ENCODE measurements around the gene SIN3A. TPM values are rescaled to one million over a fixed set of nuclear protein-coding genes. Genes with fewer than 3 reads are reported as not detected.

The SIN3A gene
- total and polyA plus RNA-seq, 2 experiments from 2014 or later: 24.3 to 73.0 TPM

GRCh38 chr15:75364881-75365280, 86.6 kb downstream of the SIN3A start (continued):
- TF ChIP-seq, protein P1, sequence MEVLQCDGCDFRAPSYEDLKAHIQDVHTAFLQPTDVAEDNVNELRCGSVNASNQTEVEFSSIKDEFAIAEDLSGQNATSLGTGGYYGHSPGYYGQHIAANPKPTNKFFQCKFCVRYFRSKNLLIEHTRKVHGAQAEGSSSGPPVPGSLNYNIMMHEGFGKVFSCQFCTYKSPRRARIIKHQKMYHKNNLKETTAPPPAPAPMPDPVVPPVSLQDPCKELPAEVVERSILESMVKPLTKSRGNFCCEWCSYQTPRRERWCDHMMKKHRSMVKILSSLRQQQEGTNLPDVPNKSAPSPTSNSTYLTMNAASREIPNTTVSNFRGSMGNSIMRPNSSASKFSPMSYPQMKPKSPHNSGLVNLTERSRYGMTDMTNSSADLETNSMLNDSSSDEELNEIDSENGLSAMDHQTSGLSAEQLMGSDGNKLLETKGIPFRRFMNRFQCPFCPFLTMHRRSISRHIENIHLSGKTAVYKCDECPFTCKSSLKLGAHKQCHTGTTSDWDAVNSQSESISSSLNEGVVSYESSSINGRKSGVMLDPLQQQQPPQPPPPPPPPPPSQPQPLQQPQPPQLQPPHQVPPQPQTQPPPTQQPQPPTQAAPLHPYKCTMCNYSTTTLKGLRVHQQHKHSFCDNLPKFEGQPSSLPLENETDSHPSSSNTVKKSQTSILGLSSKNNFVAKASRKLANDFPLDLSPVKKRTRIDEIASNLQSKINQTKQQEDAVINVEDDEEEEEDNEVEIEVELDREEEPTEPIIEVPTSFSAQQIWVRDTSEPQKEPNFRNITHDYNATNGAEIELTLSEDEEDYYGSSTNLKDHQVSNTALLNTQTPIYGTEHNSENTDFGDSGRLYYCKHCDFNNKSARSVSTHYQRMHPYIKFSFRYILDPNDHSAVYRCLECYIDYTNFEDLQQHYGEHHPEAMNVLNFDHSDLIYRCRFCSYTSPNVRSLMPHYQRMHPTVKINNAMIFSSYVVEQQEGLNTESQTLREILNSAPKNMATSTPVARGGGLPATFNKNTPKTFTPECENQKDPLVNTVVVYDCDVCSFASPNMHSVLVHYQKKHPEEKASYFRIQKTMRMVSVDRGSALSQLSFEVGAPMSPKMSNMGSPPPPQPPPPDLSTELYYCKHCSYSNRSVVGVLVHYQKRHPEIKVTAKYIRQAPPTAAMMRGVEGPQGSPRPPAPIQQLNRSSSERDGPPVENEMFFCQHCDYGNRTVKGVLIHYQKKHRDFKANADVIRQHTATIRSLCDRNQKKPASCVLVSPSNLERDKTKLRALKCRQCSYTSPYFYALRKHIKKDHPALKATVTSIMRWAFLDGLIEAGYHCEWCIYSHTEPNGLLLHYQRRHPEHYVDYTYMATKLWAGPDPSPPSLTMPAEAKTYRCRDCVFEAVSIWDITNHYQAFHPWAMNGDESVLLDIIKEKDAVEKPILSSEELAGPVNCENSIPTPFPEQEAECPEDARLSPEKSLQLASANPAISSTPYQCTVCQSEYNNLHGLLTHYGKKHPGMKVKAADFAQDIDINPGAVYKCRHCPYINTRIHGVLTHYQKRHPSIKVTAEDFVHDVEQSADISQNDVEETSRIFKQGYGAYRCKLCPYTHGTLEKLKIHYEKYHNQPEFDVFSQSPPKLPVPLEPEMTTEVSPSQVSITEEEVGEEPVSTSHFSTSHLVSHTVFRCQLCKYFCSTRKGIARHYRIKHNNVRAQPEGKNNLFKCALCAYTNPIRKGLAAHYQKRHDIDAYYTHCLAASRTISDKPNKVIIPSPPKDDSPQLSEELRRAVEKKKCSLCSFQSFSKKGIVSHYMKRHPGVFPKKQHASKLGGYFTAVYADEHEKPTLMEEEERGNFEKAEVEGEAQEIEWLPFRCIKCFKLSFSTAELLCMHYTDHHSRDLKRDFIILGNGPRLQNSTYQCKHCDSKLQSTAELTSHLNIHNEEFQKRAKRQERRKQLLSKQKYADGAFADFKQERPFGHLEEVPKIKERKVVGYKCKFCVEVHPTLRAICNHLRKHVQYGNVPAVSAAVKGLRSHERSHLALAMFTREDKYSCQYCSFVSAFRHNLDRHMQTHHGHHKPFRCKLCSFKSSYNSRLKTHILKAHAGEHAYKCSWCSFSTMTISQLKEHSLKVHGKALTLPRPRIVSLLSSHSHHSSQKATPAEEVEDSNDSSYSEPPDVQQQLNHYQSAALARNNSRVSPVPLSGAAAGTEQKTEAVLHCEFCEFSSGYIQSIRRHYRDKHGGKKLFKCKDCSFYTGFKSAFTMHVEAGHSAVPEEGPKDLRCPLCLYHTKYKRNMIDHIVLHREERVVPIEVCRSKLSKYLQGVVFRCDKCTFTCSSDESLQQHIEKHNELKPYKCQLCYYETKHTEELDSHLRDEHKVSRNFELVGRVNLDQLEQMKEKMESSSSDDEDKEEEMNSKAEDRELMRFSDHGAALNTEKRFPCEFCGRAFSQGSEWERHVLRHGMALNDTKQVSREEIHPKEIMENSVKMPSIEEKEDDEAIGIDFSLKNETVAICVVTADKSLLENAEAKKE (CRISPR knock-in tag; IDR thresholded peaks at IDR 0.05): no peak
- TF ChIP-seq ZNF114 (CRISPR knock-in tag; IDR thresholded peaks at IDR 0.05): no peak
- no peak for TF ChIP-seq CTCF (conservative IDR thresholded peaks at IDR 0.05; ENCODE audit: low read depth in 2 of 2)
- no peak for TF ChIP-seq CREB1 (CRISPR knock-in tag; IDR thresholded peaks at IDR 0.05; ENCODE audit: low read depth)
- TF ChIP-seq POLR2AphosphoS5 (IDR thresholded peaks at IDR 0.05; ENCODE audit: low read depth): no peak
- no peak for TF ChIP-seq ZNF331 (CRISPR knock-in tag; IDR thresholded peaks at IDR 0.05; ENCODE audit: low read depth)
- TF ChIP-seq STAT1 (IDR thresholded peaks at IDR 0.05; ENCODE audit: unreplicated experiment): no peak
- TF ChIP-seq JUNB (IDR thresholded peaks at IDR 0.05; ENCODE audit: unreplicated experiment): no peak

GRCh38 chr15:75363786-75364185, 87.7 kb downstream of the SIN3A start:
- Histone ChIP-seq H2AFZ (no peak overlapping the region), H3K79me2 (replicated peaks; ENCODE audit: insufficient read depth) (no peaks in the 10 kb centered on the region), H3K9me2 (ENCODE audit: insufficient read depth) (no peaks in the 10 kb centered on the region), H4K20me1 (replicated peaks; ENCODE audit: insufficient read depth) (no peaks in the 10 kb centered on the region), H3F3A (replicated peaks; ENCODE audit: low read depth) (peaks cover 2% of the 10 kb centered on the region; the same call in 1 of the 2 replicates), H3K4me1 (ENCODE audit: insufficient read depth) (no peaks in the 10 kb centered on the region), H3K36me3 (ENCODE audit: insufficient read depth) (no peaks in the 10 kb centered on the region), H3K27me3 (ENCODE audit: insufficient read depth) (no peaks in the 10 kb centered on the region), H3K27ac (ENCODE audit: low read depth) (no peak overlapping the region), H3K4me2 (no peak overlapping the region), H3K4me3 (no peak overlapping the region)
- Mint-ChIP-seq H3K4me3 (no peak overlapping the region), H3K27ac (no peak overlapping the region), H3K9me3 (no peaks in the 10 kb centered on the region; the same call in 2 of the 3 replicates), H3K27me3 (ENCODE audit: insufficient read depth, low read depth, poor library complexity) (peaks cover 17% of the 10 kb centered on the region), H3K4me1 (no peaks in the 10 kb centered on the region; the same call in 1 of the 3 replicates), H3K36me3 (ENCODE audit: low read depth) (peaks cover 36% of the 10 kb centered on the region)
- DNase-seq (ENCODE audit: low spot score) (no peak), ATAC-seq (no peak)
- no peak for TF ChIP-seq ZNF114 (CRISPR knock-in tag; IDR thresholded peaks at IDR 0.05)
- TF ChIP-seq ETS1 (IDR thresholded peaks at IDR 0.05): no peak
- no peak for TF ChIP-seq REST (IDR thresholded peaks at IDR 0.05; ENCODE audit: unreplicated experiment)
- TF ChIP-seq CTCF (conservative IDR thresholded peaks at IDR 0.05; ENCODE audit: low read depth in 2 of 2): no peak

All from GM23338 (cell line).